Stimulated activated CD4-positive, alpha-beta T cell treated with anti-CD3 and anti-CD28 coated beads, Interleukin-4, amount 100 ng/mL, for 4 hours (primary cell): Measurements from ENCODE around the gene ABLIM1.

Experiments used
- DNase-seq, 2 experiments: peaks; one replicate each; pipeline ENCODE4 v3.0.0-alpha.2; 2020

Gene ABLIM1

DNA sequence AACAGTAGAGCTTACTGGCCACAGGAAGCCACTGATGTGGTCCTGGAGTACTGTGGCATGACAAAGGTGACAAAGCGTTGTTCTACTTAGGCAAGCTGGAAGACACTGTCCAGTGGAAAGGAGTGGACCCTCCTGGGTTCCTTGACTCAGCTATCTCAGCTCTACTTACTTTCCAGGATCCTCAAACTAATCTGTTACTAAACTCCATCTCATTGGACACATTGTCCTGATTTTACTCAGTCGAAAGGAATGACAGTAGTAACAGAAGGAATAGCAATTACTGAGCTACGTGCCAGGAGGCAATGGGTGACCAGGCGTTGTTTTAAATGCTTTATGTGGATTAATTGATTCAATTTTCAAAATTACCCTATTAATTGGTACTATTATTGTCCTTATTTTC lies 41.6 kb downstream of the ABLIM1 start:
- DNase-seq: no peak

- DNase-seq: no peak
Observed at GRCh38 chr10:114616103-114616502, 42.0 kb downstream of the ABLIM1 start.

DNA sequence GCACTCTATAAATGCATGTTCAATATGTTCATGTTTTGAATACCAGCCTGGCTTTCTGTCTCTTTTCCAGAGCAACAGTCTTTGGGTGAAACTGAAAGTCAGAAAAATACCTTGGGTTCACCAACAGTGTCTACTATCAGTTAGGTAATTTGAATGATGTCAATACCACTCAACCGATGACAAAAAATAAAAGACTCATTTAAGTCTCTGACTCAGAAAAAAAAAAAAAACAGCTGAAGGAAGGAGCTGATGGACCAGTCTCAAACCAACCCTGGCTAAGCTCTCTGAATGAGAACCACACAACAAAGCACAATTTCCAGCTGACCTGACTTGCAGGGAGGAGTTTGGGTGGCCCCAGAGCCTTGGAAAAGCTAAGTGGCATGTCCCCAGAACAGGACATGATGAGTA lies 42.5 kb downstream of the ABLIM1 start:
- DNase-seq: no peak

DNA sequence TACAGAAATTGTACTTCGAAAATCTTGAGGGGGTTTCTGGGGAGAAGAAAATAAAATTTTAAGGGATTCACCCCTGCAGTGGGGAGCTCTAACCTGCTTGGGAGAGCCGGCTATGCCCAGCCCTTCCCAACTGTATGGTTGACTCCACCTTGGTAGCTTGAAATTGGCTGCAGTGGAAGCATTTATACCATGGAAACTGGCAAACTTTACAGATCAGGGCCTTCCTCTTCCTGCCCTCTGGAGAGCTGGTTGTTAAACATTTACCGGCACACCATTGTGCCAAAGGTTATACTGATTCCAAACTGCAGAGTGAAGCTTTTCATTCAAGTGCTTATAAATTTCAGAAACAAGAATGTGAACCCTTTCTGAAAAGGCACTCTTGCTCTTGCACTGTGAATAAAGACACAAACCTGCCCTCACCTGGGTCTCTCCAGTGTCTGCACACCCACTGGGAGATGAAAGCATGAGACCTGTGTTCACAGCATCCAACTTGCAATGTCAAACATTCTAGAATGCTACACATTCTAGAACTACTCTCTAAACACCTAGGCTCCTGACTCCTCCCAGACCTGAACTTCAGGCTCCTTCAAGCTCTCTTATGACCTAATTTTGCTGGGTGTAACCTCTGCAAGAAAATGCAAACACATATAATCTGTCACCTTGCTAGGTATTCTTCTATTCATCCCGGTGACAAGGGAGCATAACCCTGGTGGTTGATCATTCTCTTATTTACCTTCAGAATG lies 44.7 kb downstream of the ABLIM1 start:
- DNase-seq: no peak

GRCh38 chr10:114611617-114612016 lies 46.5 kb downstream of the ABLIM1 start:
- DNase-seq: no peak

DNA sequence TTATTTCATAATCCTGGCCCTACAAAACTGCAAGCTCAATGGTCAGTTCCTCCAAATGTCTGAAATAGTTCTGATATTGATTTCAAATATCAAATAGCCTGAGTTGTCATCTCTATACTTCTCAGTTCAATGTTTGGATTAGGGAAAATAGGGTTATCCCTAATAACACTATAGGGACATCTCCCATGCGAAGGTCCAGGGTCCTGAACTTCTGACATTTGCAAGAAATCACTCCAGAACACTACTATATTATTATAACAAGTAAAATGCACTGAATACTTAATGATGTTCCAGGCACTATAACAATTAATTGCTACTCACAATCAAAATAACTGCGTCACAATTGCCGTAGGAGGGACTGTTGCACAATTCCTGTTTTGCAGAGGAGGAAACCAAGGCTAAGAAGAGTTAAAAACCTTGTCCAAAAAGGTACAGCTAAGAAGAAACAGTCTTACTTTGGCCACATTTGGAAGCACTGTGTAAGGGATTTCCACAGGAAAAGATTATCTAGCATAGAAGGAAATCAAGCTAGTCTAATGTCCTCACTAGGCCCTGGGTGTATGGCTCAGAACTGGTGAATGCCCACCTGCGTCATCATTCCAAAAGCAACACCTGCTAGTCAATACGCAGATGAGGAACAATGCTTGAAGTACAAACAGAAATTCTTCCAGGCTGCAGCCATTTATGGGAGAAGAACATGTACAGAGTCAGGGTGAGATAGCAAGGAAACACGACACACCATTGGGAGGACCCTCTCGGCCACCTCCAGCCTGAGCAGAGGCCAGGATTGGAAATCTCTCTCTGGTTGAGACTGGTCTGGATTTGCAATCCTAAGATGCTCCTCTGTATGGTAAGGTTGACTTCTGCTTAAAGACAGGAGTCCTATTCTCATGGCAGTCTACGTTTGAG lies 48.3 kb downstream of the ABLIM1 start:
- no peak for DNase-seq

DNA sequence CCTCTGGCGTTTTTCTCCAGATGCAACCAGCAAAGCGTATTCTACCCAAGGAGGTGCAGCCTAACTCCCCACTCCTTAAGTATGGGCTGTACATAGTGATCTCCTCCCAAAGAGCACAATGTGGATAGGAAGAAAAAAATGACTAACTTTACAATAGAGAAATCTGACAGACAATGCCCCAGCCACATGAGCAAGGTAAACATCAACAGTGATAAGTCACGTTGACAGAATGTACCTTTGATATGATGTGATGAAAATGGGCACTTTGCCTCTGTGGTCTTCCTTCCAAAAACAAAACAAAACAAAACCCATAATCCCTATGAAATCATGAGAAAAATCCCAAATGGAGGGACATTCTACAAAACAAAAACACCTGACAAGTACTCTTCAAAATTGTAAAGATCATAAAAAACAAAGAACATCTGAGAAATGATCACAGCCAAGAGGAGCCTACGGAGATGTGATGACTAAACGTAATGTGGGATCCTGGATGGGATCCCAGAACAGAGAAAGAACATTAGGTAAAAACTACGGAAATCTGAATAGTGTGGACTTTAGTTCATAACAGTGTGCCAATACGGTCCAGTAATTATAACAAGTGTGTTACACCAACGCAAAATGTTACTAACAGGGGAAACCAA lies 50.6 kb downstream of the ABLIM1 start:
- no peak for DNase-seq

DNA sequence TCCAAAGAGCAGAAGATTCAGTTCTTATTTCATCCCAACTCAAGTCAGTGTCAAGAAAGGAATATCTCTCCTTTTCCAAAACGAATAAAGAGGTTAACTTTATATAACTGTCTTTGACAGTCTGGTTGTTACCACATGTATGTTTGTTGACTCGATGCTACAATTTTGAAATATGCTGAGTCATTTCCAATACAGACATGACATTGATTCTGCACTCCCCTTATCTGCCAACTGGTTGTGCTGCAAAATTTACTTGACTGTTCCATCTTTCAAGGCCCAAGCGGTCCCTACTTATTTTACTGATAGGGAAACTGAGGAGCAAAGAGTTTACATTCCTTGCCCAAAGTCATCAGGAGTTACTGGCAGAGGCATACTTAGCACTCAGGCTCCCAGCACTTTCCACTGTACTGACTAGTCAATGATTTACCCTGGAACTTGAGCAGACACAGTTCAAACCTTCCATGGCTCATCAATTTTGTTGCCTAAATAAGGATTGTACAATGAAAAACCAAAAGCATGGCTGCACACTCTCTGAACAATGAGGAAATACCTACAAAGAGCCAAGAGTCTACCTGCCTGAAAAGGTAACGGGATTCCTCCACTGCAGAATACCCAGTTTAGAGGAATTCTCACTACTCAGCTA lies 52.8 kb downstream of the ABLIM1 start:
- DNase-seq: no peak

GRCh38 chr10:114604357-114605130 lies 53.5 kb downstream of the ABLIM1 start:
- DNase-seq: no peak

DNA sequence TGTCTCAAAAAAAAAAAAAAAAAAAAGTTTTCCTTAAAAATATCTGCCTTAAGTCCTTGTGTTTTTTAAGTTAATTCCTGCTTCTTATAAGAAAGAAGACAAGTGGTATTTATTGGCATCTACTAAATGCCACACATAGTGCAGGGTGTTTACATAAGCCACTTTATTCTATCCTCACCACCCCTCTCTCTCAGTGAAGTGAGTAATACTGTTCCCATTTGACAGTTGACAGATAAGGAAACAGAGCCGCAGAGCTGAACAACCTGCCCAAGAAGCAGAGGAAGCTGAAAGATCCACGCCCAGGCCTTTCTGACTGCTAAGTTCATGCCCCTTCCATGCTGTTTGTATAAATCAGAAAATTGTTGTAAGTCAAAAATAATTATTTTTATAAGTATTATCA lies 54.1 kb downstream of the ABLIM1 start:
- no peak for DNase-seq

- DNase-seq: no peak
Observed at GRCh38 chr10:114603303-114603702, 54.8 kb downstream of the ABLIM1 start.

GRCh38 chr10:114600057-114600456 lies 58.0 kb downstream of the ABLIM1 start:
- DNase-seq: no peak

GRCh38 chr10:114596793-114597192 lies 61.3 kb downstream of the ABLIM1 start:
- DNase-seq: no peak

DNA sequence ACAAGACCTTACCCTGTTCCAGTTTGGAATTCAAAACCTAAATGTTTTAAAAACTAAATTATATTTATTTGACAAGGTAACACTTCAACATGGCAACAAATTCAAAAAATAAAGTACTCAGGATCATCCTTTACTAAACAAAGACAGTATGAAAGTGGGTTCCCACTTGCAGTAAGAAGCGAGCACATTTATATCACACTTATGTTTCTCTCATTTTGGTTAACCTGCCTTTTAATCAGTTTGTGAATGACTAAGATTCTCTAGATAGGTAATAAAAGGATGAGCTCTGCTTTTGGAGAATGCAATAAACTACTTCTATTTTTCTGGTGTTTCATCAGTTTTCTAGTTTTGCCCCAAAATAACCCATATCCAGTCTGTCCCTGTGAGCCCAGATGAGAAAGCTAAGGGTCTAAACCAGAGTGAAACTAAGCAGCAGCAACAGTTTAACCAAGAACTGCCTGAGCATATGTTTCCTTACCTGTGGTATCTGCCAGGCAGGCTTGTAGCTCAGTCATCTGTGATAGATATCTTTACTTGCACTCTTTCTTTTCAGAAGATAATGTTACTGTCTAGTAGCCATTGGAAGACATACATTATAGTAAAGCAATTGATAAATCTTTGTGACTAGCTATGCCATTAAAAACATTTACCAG lies 64.1 kb downstream of the ABLIM1 start:
- DNase-seq: no peak

GRCh38 chr10:114593240-114593792 lies 64.8 kb downstream of the ABLIM1 start:
- DNase-seq: no peak

- no peak for DNase-seq
Observed at GRCh38 chr10:114590993-114591392, 67.1 kb downstream of the ABLIM1 start.

- no peak for DNase-seq
Observed at GRCh38 chr10:114584419-114584818, 73.7 kb downstream of the ABLIM1 start.

- no peak for DNase-seq
Observed at GRCh38 chr10:114581071-114581470, 77.0 kb downstream of the ABLIM1 start.

DNA sequence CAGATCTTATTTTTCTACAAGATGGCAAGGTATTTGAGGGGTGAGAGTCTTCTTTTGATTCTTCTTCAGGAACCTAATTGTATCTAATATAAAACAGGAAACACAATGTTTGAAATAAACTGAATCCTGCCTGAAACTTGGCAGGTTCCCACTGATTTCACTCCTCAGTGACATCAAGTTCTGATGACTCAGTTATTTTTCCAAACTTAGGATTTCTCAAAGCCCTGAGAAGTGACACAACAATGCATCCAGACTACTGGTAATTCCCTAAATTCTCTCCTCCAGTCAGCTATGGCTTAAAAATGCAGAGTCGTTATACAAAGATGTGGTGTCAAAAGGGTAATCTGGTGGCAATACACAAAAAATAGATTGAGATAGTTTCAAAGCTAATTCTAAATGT lies 80.9 kb downstream of the ABLIM1 start:
- no peak for DNase-seq

DNA sequence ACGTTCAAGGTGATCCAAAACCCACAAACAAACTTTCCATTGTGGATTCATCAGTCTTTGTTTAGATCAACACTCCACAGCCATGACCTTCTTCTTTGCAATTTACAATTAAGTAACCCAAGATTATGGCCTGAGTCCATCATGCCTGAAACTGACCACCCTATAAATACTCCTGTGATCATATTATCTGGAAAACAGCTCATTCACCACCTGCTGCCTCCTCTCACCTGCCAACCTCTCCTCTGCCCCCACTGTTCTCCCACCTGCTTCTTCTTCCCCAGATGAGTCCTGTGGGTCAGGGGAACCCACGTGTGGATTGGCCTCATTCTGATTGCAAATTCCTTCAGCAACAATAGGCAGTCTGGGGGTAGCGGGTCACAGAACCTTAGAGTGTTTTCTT lies 81.4 kb downstream of the ABLIM1 start:
- no peak for DNase-seq

GRCh38 chr10:114576132-114576487 lies 82.0 kb downstream of the ABLIM1 start:
- DNase-seq: no peak
